ENCODE measurements around the gene GPD2.
"Not testable (repeated sequence)": the region's sequence is repeated elsewhere in the genome, so short reads cannot be mapped to it uniquely, and the experiment has no call there.

GPD2 gene

GRCh38 chr2:156590085-156590739, 154.0 kb downstream of the GPD2 start:
- no peak for DNase-seq (ENCODE audit: low read depth)

GRCh38 chr2:156592809-156593593, 156.8 kb downstream of the GPD2 start:
- no peak for DNase-seq (ENCODE audit: low read depth)

GRCh38 chr2:156593594-156593921, 157.4 kb downstream of the GPD2 start:
- DNase-seq (ENCODE audit: low read depth), result no peak

DNA sequence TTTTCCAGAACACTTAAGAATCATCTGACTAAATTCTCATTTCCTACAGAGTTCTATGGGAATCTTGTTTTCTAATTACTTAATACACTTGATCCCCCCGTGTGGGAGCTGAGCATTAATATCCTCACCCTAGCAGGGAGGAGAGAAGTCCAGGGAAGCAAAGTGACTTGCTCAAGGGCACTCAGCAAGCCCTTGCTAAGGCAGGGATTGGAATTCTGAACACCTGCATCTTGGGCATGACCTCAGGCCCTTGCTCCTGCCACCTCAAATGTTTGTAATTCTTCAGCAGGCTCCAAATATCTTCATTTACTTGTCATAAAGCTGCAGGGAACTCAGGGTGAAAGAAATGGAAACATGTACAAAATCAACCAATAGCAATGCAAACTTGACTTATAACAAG, 162.4 kb downstream of the GPD2 start:
- no peak for DNase-seq (ENCODE audit: low read depth)

- DNase-seq (ENCODE audit: low read depth), result no peak
Measured at GRCh38 chr2:156600196-156600595, 164.0 kb downstream of the GPD2 start.

DNA sequence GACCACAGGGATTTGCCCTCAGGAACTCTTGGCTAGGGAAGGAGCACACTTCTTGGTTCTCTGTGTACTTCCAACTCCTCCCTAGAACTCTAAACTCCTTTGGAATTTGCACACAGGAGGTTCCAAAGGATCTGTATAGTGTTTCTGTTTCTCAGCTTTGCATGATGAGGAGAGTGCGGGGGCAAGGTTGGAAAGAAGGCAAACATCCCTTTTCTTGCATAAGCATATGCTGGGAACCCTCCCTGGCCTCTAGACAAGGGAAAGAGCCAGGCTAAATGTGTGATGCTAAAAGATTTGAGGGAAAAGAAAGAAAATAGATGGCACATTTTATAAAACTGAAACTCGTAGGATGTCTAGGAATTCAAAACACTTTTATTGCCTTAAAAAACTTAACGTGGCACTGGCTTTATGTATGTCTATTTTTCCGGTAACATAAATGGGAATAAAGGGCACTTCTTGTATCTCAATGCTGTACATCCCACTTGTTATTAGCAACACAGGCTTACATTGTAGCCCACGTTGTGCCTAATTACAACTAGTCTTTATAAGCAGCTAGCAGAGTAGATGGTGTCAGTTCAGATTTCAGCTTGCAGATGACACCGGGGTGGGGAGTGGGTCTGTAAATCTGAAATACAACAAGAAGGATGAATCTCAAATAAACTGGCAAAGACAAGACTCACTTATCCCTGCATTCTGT, 165.8 kb downstream of the GPD2 start:
- DNase-seq (ENCODE audit: low read depth), result no peak

DNA sequence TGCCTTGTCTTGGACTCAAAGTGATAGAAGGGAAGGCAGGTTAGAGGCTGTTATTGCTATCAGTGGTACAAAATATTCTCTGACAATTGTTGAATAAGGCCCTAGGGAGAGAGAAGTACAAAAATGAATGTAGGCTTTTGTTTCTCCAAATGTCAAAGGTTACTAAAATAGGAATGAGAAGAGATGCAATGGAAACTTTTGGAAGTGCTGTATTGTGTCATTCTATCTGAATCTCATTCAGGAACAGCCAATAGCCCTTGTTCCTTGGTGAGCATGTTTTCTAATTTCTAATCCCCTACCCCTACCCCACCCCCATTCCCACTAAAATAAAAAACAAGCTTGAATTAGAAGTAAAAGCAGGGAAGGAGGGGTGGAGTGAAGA, 166.4 kb downstream of the GPD2 start:
- DNase-seq (ENCODE audit: low read depth), result no peak

DNA sequence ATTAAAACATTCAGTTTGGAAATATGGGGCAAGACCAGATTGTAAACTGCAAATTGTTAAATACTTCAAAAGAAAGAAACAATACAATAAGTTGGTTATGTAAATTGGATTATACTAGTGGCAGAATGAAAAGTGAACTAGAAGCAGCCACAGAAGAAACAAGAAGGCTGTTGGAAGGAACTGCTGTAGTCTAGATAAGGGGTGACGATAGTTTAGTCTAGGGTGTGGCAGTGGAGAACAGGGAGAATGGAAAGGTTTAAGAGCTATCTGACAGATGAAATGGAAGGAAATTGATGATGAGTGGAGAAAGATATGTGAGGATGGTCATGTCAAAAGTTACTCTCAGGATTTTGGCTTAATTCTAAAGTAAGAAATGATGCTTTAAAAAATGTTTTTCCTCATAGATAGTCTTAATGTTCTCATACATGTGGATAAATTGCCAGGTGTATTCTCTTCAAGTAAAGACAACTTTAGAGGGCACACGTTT, 179.7 kb downstream of the GPD2 start:
- no peak for DNase-seq (ENCODE audit: low read depth)

DNA sequence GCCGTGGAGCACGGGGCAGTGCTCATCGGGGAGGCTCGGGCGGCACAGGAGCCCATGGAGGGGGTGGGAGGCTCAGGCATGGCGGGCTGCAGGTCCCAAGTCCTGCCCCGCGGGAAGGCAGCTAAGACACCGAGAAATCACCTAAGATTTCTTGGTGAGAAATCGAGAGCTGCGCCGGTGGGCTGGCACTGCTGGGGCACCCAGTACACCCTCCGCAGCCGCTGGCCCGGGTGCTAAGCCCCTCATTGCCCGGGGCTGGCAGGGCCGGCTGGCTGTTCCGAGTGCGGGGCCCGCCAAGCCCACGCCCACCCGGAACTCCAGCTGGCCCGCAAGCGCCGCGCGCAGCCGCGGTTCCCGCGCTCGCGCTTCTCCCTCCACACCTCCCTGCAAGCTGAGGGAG, 181.9 kb downstream of the GPD2 start:
- not testable (repeated sequence) for DNase-seq (ENCODE audit: low read depth)

- no peak for DNase-seq (ENCODE audit: low read depth)
Measured at GRCh38 chr2:156619021-156619539, 182.9 kb downstream of the GPD2 start.

DNA sequence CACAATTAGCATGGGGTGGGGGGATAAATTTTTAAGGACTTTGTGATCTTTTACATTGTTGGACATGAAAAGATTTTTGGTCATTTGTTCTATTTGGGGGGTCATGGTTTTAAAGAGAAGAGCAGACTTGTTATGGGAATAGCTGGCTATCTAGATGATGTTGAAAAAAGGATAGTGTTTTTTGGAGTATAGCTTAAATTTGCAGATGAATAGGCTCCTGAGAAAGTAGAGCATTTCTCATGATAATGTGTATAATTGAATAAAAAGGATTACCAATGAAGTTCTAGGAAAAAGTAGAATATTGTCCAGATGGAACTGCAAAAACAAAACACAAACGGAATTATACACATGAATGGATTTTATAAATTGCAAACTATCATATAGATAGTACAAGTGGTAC, 186.3 kb downstream of the GPD2 start:
- DNase-seq (ENCODE audit: low read depth), result no peak

GRCh38 chr2:156625360-156626170, 189.4 kb downstream of the GPD2 start:
- DNase-seq (ENCODE audit: low read depth), result no peak

GRCh38 chr2:156626931-156627330, 190.8 kb downstream of the GPD2 start:
- no peak for DNase-seq (ENCODE audit: low read depth)

GRCh38 chr2:156630579-156631337, 194.6 kb downstream of the GPD2 start:
- no peak for DNase-seq (ENCODE audit: low read depth)

DNA sequence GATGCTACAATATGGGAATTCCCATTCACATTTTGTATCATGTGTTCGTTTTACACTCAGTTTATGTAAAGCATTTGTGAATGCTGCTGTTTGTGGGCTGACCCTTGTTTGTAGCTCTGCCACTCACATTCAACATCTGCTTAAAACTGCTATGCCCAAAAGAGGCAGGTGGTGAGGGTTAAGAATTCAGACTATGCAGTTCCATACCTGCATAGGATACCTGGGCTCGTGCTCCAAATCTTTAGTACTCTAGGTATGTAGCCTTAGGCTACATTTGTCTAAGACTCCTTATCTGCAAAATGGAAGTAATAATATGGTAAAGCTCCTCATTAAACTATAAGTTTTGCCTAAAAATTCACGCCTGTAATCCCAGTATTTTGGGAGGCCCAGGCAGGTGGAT, 199.5 kb downstream of the GPD2 start:
- no peak for DNase-seq (ENCODE audit: low read depth)

All from T-helper 22 cell (primary cell).